ENCODE data around the gene KNCN.
A peak's percentile ranks its signal among the peaks of the same experiment; 100 is the strongest.

The KNCN gene

GRCh38 chr1:46522184-46522968, 29.1 kb downstream of the KNCN start:
- peak; percentile 54 for DNase-seq

GRCh38 chr1:46521414-46521813, 30.0 kb downstream of the KNCN start:
- DNase-seq, result no peak

- DNase-seq, result no peak
Measured at GRCh38 chr1:46520063-46520911, 31.2 kb downstream of the KNCN start.

- no peak for DNase-seq
Measured at GRCh38 chr1:46519209-46519608, 32.2 kb downstream of the KNCN start.

- no peak for DNase-seq
Measured at GRCh38 chr1:46517932-46518498, 33.4 kb downstream of the KNCN start.

GRCh38 chr1:46517010-46517600, 34.3 kb downstream of the KNCN start:
- no peak for DNase-seq

- DNase-seq, result no peak
Measured at GRCh38 chr1:46516200-46516950, 35.1 kb downstream of the KNCN start.

GRCh38 chr1:46515576-46515975, 35.9 kb downstream of the KNCN start:
- DNase-seq, result no peak

GRCh38 chr1:46513536-46513935, 37.9 kb downstream of the KNCN start:
- DNase-seq, result no peak

GRCh38 chr1:46512792-46513190, 38.7 kb downstream of the KNCN start:
- no peak for DNase-seq

GRCh38 chr1:46512135-46512791, 39.2 kb downstream of the KNCN start:
- DNase-seq, result no peak

GRCh38 chr1:46510998-46511365, 40.5 kb downstream of the KNCN start:
- DNase-seq, result no peak

GRCh38 chr1:46510341-46510997, 41.0 kb downstream of the KNCN start:
- no peak for DNase-seq

GRCh38 chr1:46508757-46509156, 42.7 kb downstream of the KNCN start:
- DNase-seq, result no peak

GRCh38 chr1:46506470-46507219, 44.8 kb downstream of the KNCN start:
- DNase-seq, result no peak

GRCh38 chr1:46503421-46503820, 48.0 kb downstream of the KNCN start:
- DNase-seq, result no peak

GRCh38 chr1:46501528-46501927, 49.9 kb downstream of the KNCN start:
- no peak for DNase-seq

- no peak for DNase-seq
Measured at GRCh38 chr1:46497665-46498064, 53.8 kb downstream of the KNCN start.

- no peak for DNase-seq
Measured at GRCh38 chr1:46497020-46497419, 54.4 kb downstream of the KNCN start.

- DNase-seq, result no peak
Measured at GRCh38 chr1:46496505-46496904, 54.9 kb downstream of the KNCN start.

GRCh38 chr1:46495778-46496177, 55.7 kb downstream of the KNCN start:
- no peak for DNase-seq
